Activated naive CD4-positive, alpha-beta T cell treated with anti-CD3 and anti-CD28 coated beads, Interleukin-2, amount 50 U/mL, for 72 hours (primary cell): ENCODE data around the gene BIRC2. TPM values are rescaled to one million over a fixed set of nuclear protein-coding genes. Genes with fewer than 3 reads are reported as not detected.

ENCODE experiments used
- ATAC-seq, 2 donors: fragments of 150-1000 bp; cut with Tn5 transposase; 2 replicates each; pipeline ENCODE4 v1.10.0; 2021; ENCODE audit warnings: mild to moderate bottlenecking in 2 of 2, moderate library complexity in 2 of 2
- DNase-seq, 2 donors: peaks; one replicate each; pipeline ENCODE4 v3.0.0; 2021 to 2022; ENCODE audit warnings: low spot score in 2 of 2
- H3K27ac Mint-ChIP-seq, 2 donors: one replicate each; pipeline ENCODE4 v1.8.0; 2022; ENCODE audit warnings: mild to moderate bottlenecking in 2 of 2, mixed read lengths in 2 of 2
- H3K36me3 Mint-ChIP-seq, 2 donors: one replicate each; pipeline ENCODE4 v1.8.0; 2022; ENCODE audit warnings: mixed read lengths in 2 of 2
- H3K9me3 Mint-ChIP-seq, 2 donors: one replicate each; pipeline ENCODE4 v1.8.0; 2022; ENCODE audit warnings: mixed read lengths in 2 of 2
- total RNA-seq, 2 donors: library from RNA; stranded (reverse); gene quantifications; one replicate each; pipeline ENCODE4 v1.2.3, GENCODE V29; 2022

BIRC2 gene
- total RNA-seq, 2 donors from 2014 or later, result 40.7 to 67.6 TPM

- Mint-ChIP-seq H3K36me3 (peaks cover 12 to 42% of the 10 kb centered on the region in 2 donors), H3K9me3 (no peaks in the 10 kb centered on the region), H3K27ac (no peak overlapping the region)
- DNase-seq (no peak), ATAC-seq (no peak)
These were observed 58.5 kb downstream of the BIRC2 start for GRCh38 chr11:102405501-102405900.

- no peak for DNase-seq
- Mint-ChIP-seq H3K36me3 (peaks cover 12 to 39% of the 10 kb centered on the region in 2 donors), H3K9me3 (no peaks in the 10 kb centered on the region), H3K27ac (peak overlapping the region; percentile 47 to 77)
- no peak for ATAC-seq
These were observed 59.1 kb downstream of the BIRC2 start for GRCh38 chr11:102406099-102406498.

- Mint-ChIP-seq H3K9me3 (no peaks in the 10 kb centered on the region), H3K36me3 (peaks cover 7 to 33% of the 10 kb centered on the region in 2 donors), H3K27ac (peak overlapping the region; percentile 14 to 77)
- ATAC-seq, result no peak
- no peak for DNase-seq
These were observed 60.9 kb downstream of the BIRC2 start for GRCh38 chr11:102407901-102408300.

- no peaks in the 10 kb centered on the region for H3K9me3 Mint-ChIP-seq
- DNase-seq (no peak), ATAC-seq (no peak)
- peak overlapping the region in 1 of 2 donors; percentile 77 for H3K27ac Mint-ChIP-seq
- peaks cover 8 to 33% of the 10 kb centered on the region in 2 donors for H3K36me3 Mint-ChIP-seq
These were observed 61.3 kb downstream of the BIRC2 start for GRCh38 chr11:102408339-102408738.

GRCh38 chr11:102410382-102410784 is 63.4 kb downstream of the BIRC2 start:
- peak overlapping the region; percentile 1 to 6 for H3K27ac Mint-ChIP-seq
- ATAC-seq (no peak), DNase-seq (no peak)
- H3K9me3 Mint-ChIP-seq, result peaks cover 3 to 4% of the 10 kb centered on the region in 2 donors
- peaks cover 19 to 41% of the 10 kb centered on the region in 2 donors for H3K36me3 Mint-ChIP-seq

- no peak for DNase-seq
- ATAC-seq, result no peak
- H3K27ac Mint-ChIP-seq, result no peak overlapping the region
- peaks cover 3 to 4% of the 10 kb centered on the region in 2 donors for H3K9me3 Mint-ChIP-seq
- H3K36me3 Mint-ChIP-seq, result peaks cover 15 to 36% of the 10 kb centered on the region in 2 donors
These were observed 64.1 kb downstream of the BIRC2 start for GRCh38 chr11:102411142-102411541.

- DNase-seq, result no peak
- Mint-ChIP-seq H3K9me3 (peaks cover 7 to 13% of the 10 kb centered on the region in 2 donors), H3K36me3 (peaks cover 26 to 51% of the 10 kb centered on the region in 2 donors), H3K27ac (peak overlapping the region; percentile 65 to 81)
- ATAC-seq, result peak; percentile 5 to 7
These were observed 66.5 kb downstream of the BIRC2 start for GRCh38 chr11:102413497-102413896.

- Mint-ChIP-seq H3K27ac (peak overlapping the region; percentile 16 to 81), H3K9me3 (peaks cover 7 to 18% of the 10 kb centered on the region in 2 donors), H3K36me3 (peaks cover 26 to 55% of the 10 kb centered on the region in 2 donors)
- ATAC-seq (no peak), DNase-seq (no peak)
These were observed 67.5 kb downstream of the BIRC2 start for GRCh38 chr11:102414559-102414958.

- H3K9me3 Mint-ChIP-seq, result peaks cover 7 to 18% of the 10 kb centered on the region in 2 donors
- H3K27ac Mint-ChIP-seq, result peak overlapping the region; percentile 16 to 81
- ATAC-seq, result peak; percentile 32 to 48
- peaks cover 30 to 60% of the 10 kb centered on the region in 2 donors for H3K36me3 Mint-ChIP-seq
- DNase-seq, result no peak
These were observed 68.4 kb downstream of the BIRC2 start for GRCh38 chr11:102415304-102415916.

GRCh38 chr11:102416976-102417375 is 70.0 kb downstream of the BIRC2 start:
- peak; percentile 85 to 88 for ATAC-seq
- Mint-ChIP-seq H3K27ac (peak overlapping the region; percentile 81 to 97), H3K9me3 (peaks cover 7 to 18% of the 10 kb centered on the region in 2 donors), H3K36me3 (peaks cover 36 to 66% of the 10 kb centered on the region in 2 donors)
- no peak for DNase-seq

- ATAC-seq (no peak), DNase-seq (no peak)
- Mint-ChIP-seq H3K27ac (no peak overlapping the region), H3K9me3 (peaks cover 7 to 14% of the 10 kb centered on the region in 2 donors), H3K36me3 (peaks cover 27 to 58% of the 10 kb centered on the region in 2 donors)
These were observed 72.2 kb downstream of the BIRC2 start for GRCh38 chr11:102419181-102419580.

- ATAC-seq (peak; percentile 50 to 74), DNase-seq (peak in 1 of 2 donors; percentile 29)
- Mint-ChIP-seq H3K27ac (peak overlapping the region; percentile 80 to 91), H3K9me3 (peaks cover 4 to 14% of the 10 kb centered on the region in 2 donors), H3K36me3 (peaks cover 21 to 55% of the 10 kb centered on the region in 2 donors)
These were observed 73.5 kb downstream of the BIRC2 start for GRCh38 chr11:102420547-102420946.

- peak in 1 of 2 donors; percentile 12 for ATAC-seq
- Mint-ChIP-seq H3K9me3 (peaks cover 4 to 14% of the 10 kb centered on the region in 2 donors), H3K27ac (peak overlapping the region; percentile 80 to 91), H3K36me3 (peaks cover 21 to 61% of the 10 kb centered on the region in 2 donors)
- no peak for DNase-seq
These were observed 74.2 kb downstream of the BIRC2 start for GRCh38 chr11:102421261-102421660.

- ATAC-seq (peak; percentile 30 to 68), DNase-seq (no peak)
- H3K36me3 Mint-ChIP-seq, result peaks cover 11 to 57% of the 10 kb centered on the region in 2 donors
- H3K27ac Mint-ChIP-seq, result peak overlapping the region; percentile 14 to 46
- H3K9me3 Mint-ChIP-seq, result peaks cover 0 to 6% of the 10 kb centered on the region in 2 donors
These were observed 76.1 kb downstream of the BIRC2 start for GRCh38 chr11:102422817-102423712.

- peaks cover 0 to under 1% of the 10 kb centered on the region in 2 donors for H3K9me3 Mint-ChIP-seq
- H3K36me3 Mint-ChIP-seq, result peaks cover 11 to 52% of the 10 kb centered on the region in 2 donors
- no peak overlapping the region for H3K27ac Mint-ChIP-seq
- ATAC-seq, result no peak
- no peak for DNase-seq
These were observed 76.9 kb downstream of the BIRC2 start for GRCh38 chr11:102423936-102424335.

- Mint-ChIP-seq H3K36me3 (peaks cover 17 to 54% of the 10 kb centered on the region in 2 donors), H3K27ac (peak overlapping the region in 1 of 2 donors; percentile 91), H3K9me3 (no peaks in the 10 kb centered on the region)
- no peak for ATAC-seq
- no peak for DNase-seq
These were observed 79.0 kb downstream of the BIRC2 start for GRCh38 chr11:102426000-102426399.

GRCh38 chr11:102426570-102426969 is 79.6 kb downstream of the BIRC2 start:
- DNase-seq (no peak), ATAC-seq (no peak)
- Mint-ChIP-seq H3K36me3 (peaks cover 19 to 53% of the 10 kb centered on the region in 2 donors), H3K27ac (peak overlapping the region in 1 of 2 donors; percentile 65), H3K9me3 (no peaks in the 10 kb centered on the region)
